HepG2 (cell line): ENCODE results near the gene DYTN. TPM values are rescaled to one million over a fixed set of nuclear protein-coding genes. Genes with fewer than 3 reads are reported as not detected.

Source experiments
- ERF ChIP-seq: IDR thresholded peaks from 2 replicates; pipeline ENCODE4 v1.6.1; 2018; ENCODE audit warnings: missing biosample characterization, missing genetic modification reagents
- ETV6 ChIP-seq: sonication (generic); formaldehyde crosslinking; conservative IDR thresholded peaks from 2 replicates; pipeline ENCODE4 v1.4.0; 2020; ENCODE audit warnings: missing genetic modification reagents
- HNF1B ChIP-seq: sonication (generic); formaldehyde crosslinking; IDR thresholded peaks from 2 replicates; pipeline ENCODE4 v1.5.1; 2020; ENCODE audit warnings: mild to moderate bottlenecking, moderate library complexity, missing genetic modification reagents
- HNF4A ChIP-seq: sonication (generic); formaldehyde crosslinking; IDR thresholded peaks from 2 replicates; pipeline ENCODE4 v1.4.0; 2020; ENCODE audit warnings: missing genetic modification reagents
- ISX ChIP-seq: sonication (generic); formaldehyde crosslinking; conservative IDR thresholded peaks from 2 replicates; pipeline ENCODE4 v1.5.0; 2020; ENCODE audit warnings: missing genetic modification reagents
- JUND ChIP-seq: sonication (generic); formaldehyde crosslinking; IDR thresholded peaks from 2 replicates; pipeline ENCODE4 v1.8.0; 2022; ENCODE audit warnings: mild to moderate bottlenecking, missing genetic modification reagents
- KDM1A ChIP-seq: IDR thresholded peaks from 2 replicates; pipeline ENCODE4 v1.6.1; 2016; ENCODE audit warnings: missing compliant biosample characterization
- KLF16 ChIP-seq, 2 experiments: sonication (generic) in 1 of 2; formaldehyde crosslinking in 1 of 2; IDR thresholded peaks; 2 replicates each; pipeline versions ENCODE4 v1.6.1 to v1.8.0; 2016 to 2023; ENCODE audit warnings: missing genetic modification reagents in 2 of 2, missing compliant biosample characterization in 1 of 2
- MATR3 ChIP-seq: sonication (generic); formaldehyde crosslinking; IDR thresholded peaks from 2 replicates; pipeline ENCODE4 v1.4.0; 2020; ENCODE audit warnings: missing genetic modification reagents
- MZF1 ChIP-seq: sonication (generic); formaldehyde crosslinking; IDR thresholded peaks from 2 replicates; pipeline ENCODE4 v1.8.1; 2023; ENCODE audit warnings: mild to moderate bottlenecking, missing genetic modification reagents, borderline replicate concordance
- PATZ1 ChIP-seq: sonication (generic); formaldehyde crosslinking; IDR thresholded peaks from 2 replicates; pipeline ENCODE4 v1.4.0; 2020; ENCODE audit warnings: missing genetic modification reagents
- RFXANK ChIP-seq: IDR thresholded peaks from 2 replicates; pipeline ENCODE4 v1.6.1; 2016
- RXRB ChIP-seq: IDR thresholded peaks from 2 replicates; pipeline ENCODE4 v1.6.1; 2016; ENCODE audit warnings: borderline replicate concordance, missing genetic modification reagents, missing compliant biosample characterization
- SAFB2 ChIP-seq: sonication (generic); formaldehyde crosslinking; IDR thresholded peaks from 2 replicates; pipeline ENCODE4 v1.5.1; 2020; ENCODE audit warnings: missing genetic modification reagents, low read depth, mild to moderate bottlenecking, borderline replicate concordance
- SMAD9 ChIP-seq: sonication (generic); formaldehyde crosslinking; IDR thresholded peaks from 2 replicates; pipeline ENCODE4 v1.5.1; 2020; ENCODE audit warnings: mild to moderate bottlenecking, missing genetic modification reagents
- SMARCE1 ChIP-seq: fragments of 450-650 bp; IDR thresholded peaks from 2 replicates; pipeline ENCODE4 v1.6.1; 2017; ENCODE audit warnings: borderline replicate concordance
- SNRNP70 ChIP-seq: fragments of 200-400 bp; formaldehyde crosslinking; IDR thresholded peaks from 2 replicates; pipeline ENCODE4 v1.6.1; 2017; ENCODE audit warnings: mild to moderate bottlenecking, low read depth, low read length, moderate library complexity
- STAG1 ChIP-seq: sonication (generic); formaldehyde crosslinking; IDR thresholded peaks from 2 replicates; pipeline ENCODE4 v1.4.0; 2020; ENCODE audit warnings: missing genetic modification reagents
- ZNF234 ChIP-seq: sonication (generic); formaldehyde crosslinking; conservative IDR thresholded peaks from 2 replicates; pipeline ENCODE4 v1.5.1; 2020; ENCODE audit warnings: mild to moderate bottlenecking, missing genetic modification reagents
- ZNF331 ChIP-seq: sonication (generic); formaldehyde crosslinking; IDR thresholded peaks from 2 replicates; pipeline ENCODE4 v1.4.0; 2020; ENCODE audit warnings: missing genetic modification reagents
- ZNF615 ChIP-seq: sonication (generic); formaldehyde crosslinking; IDR thresholded peaks from 2 replicates; pipeline ENCODE4 v1.5.0; 2020; ENCODE audit warnings: mild to moderate bottlenecking, missing genetic modification reagents, borderline replicate concordance
- polyA plus RNA-seq, 8 experiments: library from polyadenylated mRNA; depleted of rRNA in 3 of 8; stranded (reverse) in 7 of 8; unstranded in 1 of 8; fragments of >200 nt; fragmentation: Illumina TruSeq in 4 of 8; extraction: Trizol in 4 of 8; gene quantifications; 2 replicates each; pipeline versions ENCODE4 v1.2.1 to v1.2.3, GENCODE V29; 2011 to 2016; ENCODE audit warnings: low read depth in 4 of 8, missing spikeins in 1 of 8, mixed read lengths in 1 of 8; ENCODE audit not compliant: insufficient read depth in 1 of 8
- total RNA-seq, 5 experiments: library from RNA; depleted of rRNA; stranded (reverse); fragments of >200 nt; fragmentation: Illumina TruSeq; extraction: Trizol; gene quantifications; 2 replicates each; pipeline ENCODE4 v1.2.3, GENCODE V29; 2016; ENCODE audit warnings: low read depth in 1 of 5
- TF ChIP-seq, protein P1 (sequence below): sonication (generic); formaldehyde crosslinking; conservative IDR thresholded peaks from 2 replicates; pipeline ENCODE4 v1.8.0; 2022; ENCODE audit warnings: mild to moderate bottlenecking, moderate library complexity, missing genetic modification reagents
- TF ChIP-seq, protein P2 (sequence below): sonication (generic); formaldehyde crosslinking; IDR thresholded peaks from 2 replicates; pipeline ENCODE4 v1.5.0; 2020; ENCODE audit warnings: missing genetic modification reagents, mild to moderate bottlenecking, borderline replicate concordance
- TF ChIP-seq, protein P3 (sequence below): sonication (generic); formaldehyde crosslinking; IDR thresholded peaks from 2 replicates; pipeline ENCODE4 v1.5.0; 2020; ENCODE audit warnings: missing genetic modification reagents

Gene DYTN
- total and polyA plus RNA-seq, 2 of the 13 experiments (the other 11 are each of a cell fraction or from before 2014, with no cell fraction given): not detected

DNA sequence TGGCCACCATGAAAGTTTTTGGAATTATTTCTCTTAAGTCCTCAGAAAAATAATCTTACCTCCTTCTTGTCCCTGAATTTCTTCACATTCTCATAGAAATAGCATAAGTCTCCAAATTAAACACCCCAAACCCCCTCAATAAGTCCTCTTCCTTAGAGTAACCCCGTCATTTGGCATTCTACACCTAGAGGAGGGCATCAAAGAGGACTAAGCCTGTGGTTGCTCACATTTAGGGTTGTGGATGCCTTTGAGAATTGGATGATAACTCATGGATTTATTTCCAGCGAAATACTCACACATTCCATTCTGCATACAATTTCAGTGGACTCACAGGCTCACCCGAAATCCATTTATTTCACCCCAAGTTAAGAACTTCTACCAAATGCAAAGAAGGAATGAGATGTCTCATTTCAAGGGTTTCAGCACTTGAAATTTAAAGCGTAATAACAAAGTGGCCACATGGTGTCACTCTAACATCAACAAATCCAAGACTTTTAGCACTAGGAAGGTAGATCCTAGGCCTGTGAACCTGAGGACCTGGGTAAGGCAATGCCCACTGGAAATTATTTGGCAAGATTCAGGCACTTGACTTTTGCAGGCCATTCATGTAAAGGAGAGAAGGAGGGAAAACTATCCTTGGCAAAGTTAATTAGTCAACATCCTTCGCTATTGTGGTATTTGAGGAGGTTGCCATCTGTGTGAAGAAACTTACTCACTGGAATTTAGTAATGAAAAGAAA lies 24.6 kb downstream of the DYTN start (continued):
- TF ChIP-seq, protein P1, sequence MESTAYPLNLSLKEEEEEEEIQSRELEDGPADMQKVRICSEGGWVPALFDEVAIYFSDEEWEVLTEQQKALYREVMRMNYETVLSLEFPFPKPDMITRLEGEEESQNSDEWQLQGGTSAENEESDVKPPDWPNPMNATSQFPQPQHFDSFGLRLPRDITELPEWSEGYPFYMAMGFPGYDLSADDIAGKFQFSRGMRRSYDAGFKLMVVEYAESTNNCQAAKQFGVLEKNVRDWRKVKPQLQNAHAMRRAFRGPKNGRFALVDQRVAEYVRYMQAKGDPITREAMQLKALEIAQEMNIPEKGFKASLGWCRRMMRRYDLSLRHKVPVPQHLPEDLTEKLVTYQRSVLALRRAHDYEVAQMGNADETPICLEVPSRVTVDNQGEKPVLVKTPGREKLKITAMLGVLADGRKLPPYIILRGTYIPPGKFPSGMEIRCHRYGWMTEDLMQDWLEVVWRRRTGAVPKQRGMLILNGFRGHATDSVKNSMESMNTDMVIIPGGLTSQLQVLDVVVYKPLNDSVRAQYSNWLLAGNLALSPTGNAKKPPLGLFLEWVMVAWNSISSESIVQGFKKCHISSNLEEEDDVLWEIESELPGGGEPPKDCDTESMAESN: no peak
- TF ChIP-seq MZF1 (CRISPR knock-in tag) (no peak), SMAD9 (CRISPR knock-in tag) (no peak), PATZ1 (CRISPR knock-in tag) (no peak), SAFB2 (CRISPR knock-in tag) (no peak), ZNF615 (CRISPR knock-in tag) (no peak), STAG1 (CRISPR knock-in tag) (peak; percentile 91), RFXANK (CRISPR knock-in tag) (no peak), ZNF331 (CRISPR knock-in tag) (peak; percentile 20; the same call in 1 of the 2 replicates), JUND (CRISPR knock-in tag) (no peak), HNF1B (CRISPR knock-in tag) (no peak), ISX (CRISPR knock-in tag) (no peak), KDM1A (CRISPR knock-in tag) (no peak), ERF (CRISPR knock-in tag) (0 out of 2 replicates have a peak, but pooled peaks have one; percentile 26), RXRB (no peak), SMARCE1 (no peak), ZNF234 (CRISPR knock-in tag) (no peak), ETV6 (no peak), KLF16 (CRISPR knock-in tag; IDR thresholded peaks at IDR 0.05) (peak in 1 of 2 experiments; percentile 61; a peak in 1 of 4 replicates), SNRNP70 (no peak), MATR3 (CRISPR knock-in tag) (no peak), HNF4A (CRISPR knock-in tag) (no peak)
- TF ChIP-seq, protein P2, sequence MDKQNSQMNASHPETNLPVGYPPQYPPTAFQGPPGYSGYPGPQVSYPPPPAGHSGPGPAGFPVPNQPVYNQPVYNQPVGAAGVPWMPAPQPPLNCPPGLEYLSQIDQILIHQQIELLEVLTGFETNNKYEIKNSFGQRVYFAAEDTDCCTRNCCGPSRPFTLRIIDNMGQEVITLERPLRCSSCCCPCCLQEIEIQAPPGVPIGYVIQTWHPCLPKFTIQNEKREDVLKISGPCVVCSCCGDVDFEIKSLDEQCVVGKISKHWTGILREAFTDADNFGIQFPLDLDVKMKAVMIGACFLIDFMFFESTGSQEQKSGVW (CRISPR knock-in tag): no peak
- TF ChIP-seq, protein P3, sequence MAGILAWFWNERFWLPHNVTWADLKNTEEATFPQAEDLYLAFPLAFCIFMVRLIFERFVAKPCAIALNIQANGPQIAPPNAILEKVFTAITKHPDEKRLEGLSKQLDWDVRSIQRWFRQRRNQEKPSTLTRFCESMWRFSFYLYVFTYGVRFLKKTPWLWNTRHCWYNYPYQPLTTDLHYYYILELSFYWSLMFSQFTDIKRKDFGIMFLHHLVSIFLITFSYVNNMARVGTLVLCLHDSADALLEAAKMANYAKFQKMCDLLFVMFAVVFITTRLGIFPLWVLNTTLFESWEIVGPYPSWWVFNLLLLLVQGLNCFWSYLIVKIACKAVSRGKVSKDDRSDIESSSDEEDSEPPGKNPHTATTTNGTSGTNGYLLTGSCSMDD: no peak
